Measurements from ENCODE around the gene RABAC1.
"Not testable (repeated sequence)": the region's sequence is repeated elsewhere in the genome, so short reads cannot be mapped to it uniquely, and the experiment has no call there.

RABAC1 gene

DNA sequence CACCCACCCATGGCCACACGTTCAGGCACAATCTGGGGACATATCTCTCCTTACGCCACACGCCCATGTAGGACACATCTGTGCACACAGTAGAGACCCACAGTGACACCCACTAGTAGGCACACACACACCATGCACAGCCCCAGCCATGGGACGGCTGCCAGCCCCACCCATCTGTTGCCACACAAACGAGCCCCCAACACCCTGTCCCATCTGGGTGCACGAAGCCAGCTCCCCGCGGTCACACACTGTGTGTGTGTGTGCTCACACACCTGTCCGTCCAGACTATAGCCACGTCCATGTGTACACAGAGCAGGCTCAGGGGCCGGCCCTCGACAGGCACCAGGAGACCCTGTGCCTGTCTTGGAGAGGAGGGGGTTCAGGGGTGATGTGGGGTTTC is 41.4 kb downstream of the RABAC1 start:
- TF ChIP-seq CTCF (conservative IDR thresholded peaks at IDR 0.05; ENCODE audit: low read depth) = no peak
- CTCF ChIA-PET = no interaction called here
- no peak for DNase-seq (ENCODE audit: low spot score)
- POLR2A ChIA-PET (ENCODE audit: low non-redundant PET) = interaction anchor here (0.6 kb wide), 1 partner anchor 158 kb away, joined by 3 read pairs; the partner anchor contains the start of gene ZNF574
- H3K27ac ChIP-seq = no peak overlapping the region

DNA sequence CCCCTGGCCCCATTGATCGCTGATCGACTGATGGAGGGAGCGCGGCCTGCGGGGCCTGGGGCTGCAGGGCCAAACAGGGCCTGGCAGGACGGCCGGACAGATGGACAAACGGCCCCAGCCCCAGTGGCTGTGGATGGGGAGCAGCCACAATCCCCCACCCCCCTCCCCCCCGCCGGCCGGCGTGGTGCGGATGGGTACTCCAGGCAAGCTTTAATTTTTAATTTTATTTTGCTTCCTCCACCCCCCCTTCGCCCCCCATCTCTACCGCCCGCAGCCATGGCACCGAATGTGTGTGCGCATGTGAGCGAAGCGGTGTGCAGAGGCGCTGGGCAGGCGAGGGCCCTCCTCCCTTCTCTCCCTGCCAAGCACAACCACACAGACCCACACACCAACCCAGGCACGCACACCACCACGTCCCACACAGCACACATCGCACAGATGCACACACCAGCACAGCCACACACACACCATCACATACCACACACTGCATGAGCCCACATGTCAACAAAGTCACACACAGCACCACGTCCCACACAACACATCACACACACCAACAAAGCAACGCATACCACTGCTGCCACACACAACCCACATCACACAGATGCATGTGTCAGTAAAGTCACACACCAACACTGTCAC is 43.2 kb downstream of the RABAC1 start:
- ChIA-PET CTCF (interaction anchor here (0.6 kb wide), 1 partner anchor 28 kb away, joined by 3 read pairs; no protein-coding TSS in a partner anchor), POLR2A (ENCODE audit: low non-redundant PET) (no interaction called here)
- TF ChIP-seq CTCF (conservative IDR thresholded peaks at IDR 0.05; ENCODE audit: low read depth) = no peak
- H3K27ac ChIP-seq = no peak overlapping the region
- no peak for DNase-seq (ENCODE audit: low spot score)

DNA sequence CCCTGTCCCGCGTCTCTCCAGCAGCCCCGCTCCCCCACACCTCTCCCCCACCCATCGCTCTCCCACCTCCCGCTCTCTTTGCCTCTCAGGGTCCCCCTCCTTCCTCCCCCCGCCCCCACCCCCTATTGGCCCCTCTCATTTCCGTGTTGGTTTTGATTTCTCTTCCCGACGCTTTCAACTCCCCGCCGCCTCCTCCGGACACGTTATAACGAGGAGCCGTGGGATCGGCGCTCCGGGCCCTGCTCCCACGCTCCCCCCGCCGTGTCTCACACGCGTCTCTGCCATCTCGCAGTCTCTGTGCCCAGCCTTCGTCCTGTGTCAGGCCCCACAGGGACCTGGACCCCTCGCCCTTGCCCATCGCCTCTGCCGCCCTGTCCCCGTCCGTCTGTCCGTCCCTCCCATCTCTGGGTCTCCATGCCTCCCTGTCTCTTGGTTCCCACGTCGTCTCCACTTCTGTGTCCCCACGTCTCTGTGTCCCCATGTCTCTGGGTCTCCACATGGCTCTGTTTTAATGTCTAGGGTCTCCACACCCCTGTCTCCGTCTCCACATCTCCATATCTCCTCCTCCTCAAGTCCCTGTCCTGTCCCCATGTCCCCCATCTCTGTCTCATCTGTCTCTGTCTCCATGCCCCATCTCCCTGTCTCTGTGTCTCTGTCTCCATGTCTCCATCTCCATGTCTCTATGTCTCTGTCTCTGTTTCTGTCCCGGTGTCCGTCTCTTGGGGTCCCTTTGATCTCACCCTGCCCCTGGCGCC is 43.9 kb downstream of the RABAC1 start:
- no peak overlapping the region for H3K27ac ChIP-seq
- POLR2A ChIA-PET (ENCODE audit: low non-redundant PET) = no interaction called here
- DNase-seq (ENCODE audit: low spot score) = no peak
- no peak for TF ChIP-seq CTCF (conservative IDR thresholded peaks at IDR 0.05; ENCODE audit: low read depth)
- CTCF ChIA-PET = interaction anchor here (0.6 kb wide), 1 partner anchor 27 kb away, joined by 3 read pairs; no protein-coding TSS in a partner anchor

- POLR2A ChIA-PET (ENCODE audit: low non-redundant PET); DNase-seq (ENCODE audit: low spot score); H3K27ac ChIP-seq; CTCF ChIA-PET: not testable (repeated sequence)
Measured at GRCh38 chr19:41914424-41914834, 44.7 kb downstream of the RABAC1 start.

DNA sequence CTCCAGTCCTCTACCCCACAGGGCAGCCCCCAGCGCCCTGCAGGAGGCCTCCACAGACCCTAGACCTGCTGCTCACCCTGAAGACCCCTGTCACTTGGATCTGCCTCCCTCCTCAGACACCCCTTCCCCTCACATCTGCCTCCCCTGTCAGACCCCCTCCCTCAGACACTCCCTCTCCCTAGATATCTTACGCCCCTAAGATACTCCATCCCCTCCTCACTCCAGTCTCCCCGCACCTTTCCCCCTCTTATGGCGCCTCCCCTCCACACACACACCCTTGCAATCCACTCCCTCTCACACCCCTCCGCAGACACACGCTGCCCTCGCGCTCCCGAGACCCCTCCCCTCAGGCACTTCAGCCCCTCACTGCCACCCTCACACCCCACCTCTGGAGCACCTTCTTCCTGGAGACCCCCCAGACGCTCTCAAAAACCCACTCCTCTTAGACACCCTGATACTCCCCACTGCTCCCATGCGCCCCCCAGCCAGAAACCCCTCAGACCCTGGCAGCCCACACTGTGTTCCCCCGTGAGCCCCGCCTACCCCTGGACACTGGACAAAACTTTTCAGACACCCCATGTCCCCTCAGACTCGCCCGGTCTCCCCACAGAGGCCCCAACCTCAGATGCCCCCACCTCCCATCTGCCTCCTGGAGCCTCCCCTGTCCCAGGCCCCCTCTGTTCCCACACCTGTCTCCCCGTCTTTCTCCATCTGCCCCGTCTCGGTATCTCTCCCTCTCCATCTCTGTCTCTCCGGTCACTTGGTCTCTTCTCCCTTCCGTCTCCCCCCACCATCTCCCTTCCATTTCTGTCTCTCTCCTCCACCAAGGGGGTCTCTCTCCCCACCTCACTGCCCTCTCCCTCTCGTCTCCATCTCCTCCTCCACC is 45.3 kb downstream of the RABAC1 start:
- CTCF ChIA-PET = no interaction called here

DNA sequence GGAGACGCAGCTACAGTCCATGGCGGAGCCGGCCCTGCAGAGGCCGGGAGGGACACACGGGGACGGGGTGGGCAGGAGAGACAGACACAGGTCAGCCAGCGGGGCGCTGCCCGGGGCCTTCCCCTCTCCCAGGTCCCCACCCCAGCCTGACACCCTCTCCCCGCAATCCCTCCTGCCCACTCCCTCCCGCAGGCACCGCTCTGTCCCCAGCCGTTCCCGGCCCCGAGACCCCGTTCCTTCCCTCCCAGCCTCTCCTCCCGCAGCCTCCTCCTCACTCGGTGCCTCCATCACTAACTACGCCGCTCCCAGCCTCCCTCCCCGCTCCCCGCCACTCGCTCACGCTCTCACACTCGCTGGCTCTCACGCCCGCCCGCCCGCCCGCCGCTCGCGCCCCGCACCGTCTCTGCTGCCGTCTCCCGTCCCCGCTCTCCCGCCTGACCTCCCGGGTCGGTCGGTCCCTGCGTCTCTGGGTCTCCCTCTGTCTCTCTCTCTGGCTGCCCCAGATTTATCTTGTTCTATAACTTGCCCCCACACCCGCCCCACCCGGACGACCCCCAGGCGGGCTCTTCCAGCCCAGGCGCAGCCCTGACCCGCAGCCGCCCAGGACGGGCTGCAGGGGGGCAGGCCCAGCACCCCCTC is 46.1 kb downstream of the RABAC1 start:
- DNase-seq (ENCODE audit: low spot score) = no peak
- ChIA-PET CTCF (no interaction called here), POLR2A (ENCODE audit: low non-redundant PET) (no interaction called here)
- no peak for TF ChIP-seq CTCF (conservative IDR thresholded peaks at IDR 0.05; ENCODE audit: low read depth)
- H3K27ac ChIP-seq = no peak overlapping the region

More for the DNA sequence above, 45.3 kb downstream of the RABAC1 start:
- no peak for DNase-seq (ENCODE audit: low spot score)
- no peak overlapping the region for H3K27ac ChIP-seq
- no peak for TF ChIP-seq CTCF (conservative IDR thresholded peaks at IDR 0.05; ENCODE audit: low read depth)
- POLR2A ChIA-PET (ENCODE audit: low non-redundant PET) = no interaction called here

Measured in RWPE1 (cell line).